Right lobe of liver (tissue), 4 donors: Measurements from ENCODE around the gene ENTPD2.

Source experiments
- CTCF ChIP-seq, 4 donors: fragments of 200-600 bp in 3 of 4; fragments of 450-650 bp in 1 of 4; IDR thresholded peaks; one replicate each; pipeline versions ENCODE4 v1.5.1 to v1.8.0; 2016 to 2022; ENCODE audit warnings: antibody characterized with exemption in 4 of 4, mild to moderate bottlenecking in 2 of 4
- POLR2A ChIP-seq: fragments of 450-650 bp; IDR thresholded peaks from one replicate; pipeline ENCODE4 v1.6.1; 2017; ENCODE audit warnings: antibody characterized with exemption, mild to moderate bottlenecking
- donor health status: DM: no; HTN: no; CAD: no.
- donor health status: DM: no; HTN: no; CAD: no.
- donor health status: DM: no; HTN: yes; CAD: no.

GRCh38 chr9:137015540-137015930 is 38.3 kb downstream of the ENTPD2 start:
- TF ChIP-seq CTCF (IDR thresholded peaks at IDR 0.05) (no peak), POLR2A (no peak)
